Embryonic facial prominence (tissue), 1 donor: ENCODE measurements around the gene GAMT.
"Not testable (repeated sequence)": the region's sequence is repeated elsewhere in the genome, so short reads cannot be mapped to it uniquely, and the experiment has no call there.

Source experiments
- DNase-seq: peaks from one replicate; pipeline ENCODE4 v3.0.0-alpha.2; 2016; ENCODE audit errors: extremely low spot score

GAMT gene

DNA sequence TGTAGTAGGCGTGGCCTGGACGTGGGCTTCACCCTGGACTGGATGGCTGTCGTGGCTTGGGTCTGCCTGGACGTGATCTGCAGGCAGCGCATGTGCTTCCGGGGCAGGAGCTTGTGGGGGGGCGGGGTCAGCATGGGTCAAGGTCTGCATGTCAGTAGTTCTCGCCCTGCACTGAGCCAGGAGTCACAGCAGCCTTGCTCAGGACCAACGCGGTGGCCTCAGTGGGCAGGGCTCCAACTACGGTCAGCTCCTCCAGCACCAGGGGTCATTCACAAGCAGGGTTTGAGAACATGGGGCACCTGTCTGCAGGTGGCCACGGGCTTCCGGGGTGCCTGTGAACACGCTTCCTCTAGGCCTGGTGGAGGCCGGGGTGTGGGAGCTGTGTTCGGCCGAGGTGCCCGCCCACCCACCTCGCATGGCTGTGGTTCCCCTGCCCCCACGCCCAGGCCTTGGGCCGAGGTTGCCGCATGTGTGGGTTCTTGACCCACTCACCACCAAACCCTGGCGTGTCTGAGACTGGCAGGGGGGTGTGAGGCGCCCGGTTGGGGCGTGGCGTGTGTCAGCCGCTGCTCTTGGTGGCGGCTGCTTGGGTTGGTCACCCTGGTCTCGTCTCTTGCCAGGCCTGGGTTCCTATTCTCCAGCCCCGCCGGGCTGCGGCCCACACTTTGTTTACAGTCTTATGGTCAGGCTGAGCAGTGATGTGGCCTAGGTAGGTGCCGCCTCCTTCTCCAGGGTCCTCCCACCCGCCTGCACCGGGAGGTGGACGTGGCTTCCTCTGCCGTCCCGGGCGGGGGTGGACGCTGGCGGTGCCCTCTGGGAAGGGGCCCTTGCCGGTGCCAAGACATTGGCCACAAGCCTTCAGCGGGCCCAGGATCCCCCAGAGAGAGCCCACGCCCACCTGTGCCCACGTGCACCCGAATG lies 32.0 kb upstream of the GAMT start:
- no peak for DNase-seq

DNA sequence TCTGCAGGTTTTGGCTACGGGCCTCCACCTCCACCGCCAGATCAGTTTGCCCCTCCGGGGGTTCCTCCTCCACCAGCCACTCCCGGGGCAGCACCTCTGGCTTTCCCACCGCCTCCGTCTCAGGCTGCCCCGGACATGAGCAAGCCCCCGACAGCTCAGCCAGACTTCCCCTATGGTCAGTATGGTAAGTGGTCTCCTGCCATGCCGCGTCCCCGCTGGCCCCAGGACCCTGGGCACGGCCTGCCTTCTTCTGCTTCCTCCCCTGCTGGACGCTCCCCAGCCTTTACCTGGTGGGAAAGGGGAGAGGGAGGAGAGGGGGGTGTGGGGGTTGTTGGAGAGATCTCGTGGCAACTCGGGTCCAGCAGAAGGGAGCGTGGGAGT lies 31.2 kb upstream of the GAMT start:
- no peak for DNase-seq

DNA sequence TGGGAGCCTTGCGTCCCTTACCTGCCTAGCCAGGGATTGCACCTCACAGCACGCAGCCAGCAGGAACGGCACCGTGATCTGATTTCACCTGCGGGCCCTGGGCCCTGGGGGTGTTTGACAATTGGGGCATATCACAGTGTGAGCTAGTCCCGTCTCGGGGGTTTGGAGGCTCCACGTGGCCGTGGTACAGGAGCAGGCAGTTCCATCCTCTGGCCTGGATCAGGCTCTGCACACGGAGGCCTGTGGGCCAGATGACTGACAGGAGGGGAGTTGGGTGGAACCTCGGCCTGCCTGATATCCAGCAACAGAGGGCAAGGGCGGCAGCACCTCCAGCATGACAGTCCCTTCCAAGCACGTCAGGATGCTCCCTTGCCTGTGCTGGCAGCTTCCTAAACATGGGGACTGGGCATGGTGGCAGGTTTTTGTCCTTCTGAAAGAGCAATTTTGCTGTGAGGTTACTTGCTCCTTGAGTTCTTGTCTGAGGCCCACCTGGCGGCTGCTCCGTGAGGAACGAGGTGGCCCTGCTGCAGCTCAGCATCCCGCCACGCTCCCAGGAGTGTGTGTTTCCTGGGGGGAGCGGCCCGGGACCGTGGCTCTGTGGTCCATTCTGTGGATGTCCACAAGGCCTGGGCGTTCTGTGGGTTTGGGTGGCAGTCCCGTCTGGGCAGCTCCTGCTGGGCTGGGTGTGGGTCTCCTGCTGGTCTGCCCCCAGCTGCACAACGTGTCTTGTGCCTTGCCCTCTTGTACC lies 30.6 kb upstream of the GAMT start:
- no peak for DNase-seq

DNA sequence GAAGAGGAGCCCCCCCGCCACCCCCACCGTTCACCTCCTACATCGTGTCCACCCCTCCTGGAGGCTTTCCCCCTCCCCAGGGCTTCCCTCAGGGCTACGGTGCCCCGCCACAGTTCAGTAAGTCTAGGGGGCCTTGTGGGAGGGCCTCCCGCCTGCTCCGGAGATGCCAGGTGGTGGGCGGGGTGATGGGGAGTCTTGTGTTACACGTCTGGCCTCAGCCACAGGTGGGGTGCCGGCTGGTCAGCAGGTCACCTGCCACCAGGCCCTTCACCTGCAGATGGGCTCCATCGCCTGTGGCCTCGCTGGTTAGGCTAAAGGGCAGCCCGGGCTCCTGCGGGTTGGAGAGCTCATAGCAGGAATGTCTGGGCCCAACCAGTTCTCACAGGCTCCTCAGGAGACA lies 28.9 kb upstream of the GAMT start:
- no peak for DNase-seq

DNA sequence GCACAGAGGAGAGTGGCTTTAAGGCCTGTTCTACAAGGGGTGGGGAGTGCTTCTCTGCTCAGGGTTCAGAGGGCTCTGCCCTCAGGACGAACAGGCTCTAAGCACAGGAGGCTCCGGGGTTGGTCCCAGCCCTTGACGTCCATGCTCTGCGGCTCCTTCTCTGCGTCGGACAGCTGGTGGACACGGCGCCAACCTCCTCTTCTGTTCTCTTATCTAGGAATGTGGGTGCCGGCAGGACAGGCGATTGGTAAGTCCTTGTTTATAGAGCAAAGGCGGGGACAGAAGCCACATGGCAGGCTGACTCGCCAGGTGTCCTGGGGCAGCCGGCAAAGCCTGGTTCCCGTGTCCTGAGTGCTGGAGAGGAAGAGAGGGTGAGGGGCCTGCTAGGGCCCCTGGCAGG lies 28.4 kb upstream of the GAMT start:
- no peak for DNase-seq

DNA sequence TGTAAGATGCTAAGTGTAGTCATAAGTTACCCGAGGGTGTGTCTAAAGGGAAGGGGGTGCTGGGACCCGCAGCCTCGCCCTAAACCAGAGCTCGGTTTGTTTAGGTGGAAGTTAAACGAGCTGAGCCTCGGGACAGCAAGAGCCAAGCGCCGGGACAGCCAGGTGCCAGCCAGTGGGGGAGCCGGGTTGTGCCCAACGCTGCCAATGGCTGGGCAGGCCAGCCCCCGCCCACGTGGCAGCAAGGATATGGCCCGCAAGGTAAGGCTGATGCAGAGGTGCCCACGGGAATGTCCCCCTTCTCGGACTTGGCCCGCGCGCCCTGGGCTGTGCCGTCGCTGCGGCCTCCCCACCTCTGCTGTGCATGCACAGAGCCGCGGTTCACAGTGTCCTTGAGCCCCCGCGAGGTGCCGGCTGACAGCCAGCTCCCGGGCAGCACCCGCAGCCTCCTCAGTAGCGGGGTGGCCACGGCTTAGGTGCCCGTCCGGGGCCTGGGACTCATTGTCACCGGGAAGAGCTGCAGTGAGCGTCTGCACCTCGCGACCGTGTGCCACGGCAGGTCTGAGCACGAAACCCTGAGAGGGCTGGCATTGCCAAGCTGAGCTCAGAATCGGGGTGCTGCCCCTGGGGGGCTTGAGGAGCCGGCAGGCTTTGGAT lies 27.5 kb upstream of the GAMT start:
- DNase-seq = no peak

DNA sequence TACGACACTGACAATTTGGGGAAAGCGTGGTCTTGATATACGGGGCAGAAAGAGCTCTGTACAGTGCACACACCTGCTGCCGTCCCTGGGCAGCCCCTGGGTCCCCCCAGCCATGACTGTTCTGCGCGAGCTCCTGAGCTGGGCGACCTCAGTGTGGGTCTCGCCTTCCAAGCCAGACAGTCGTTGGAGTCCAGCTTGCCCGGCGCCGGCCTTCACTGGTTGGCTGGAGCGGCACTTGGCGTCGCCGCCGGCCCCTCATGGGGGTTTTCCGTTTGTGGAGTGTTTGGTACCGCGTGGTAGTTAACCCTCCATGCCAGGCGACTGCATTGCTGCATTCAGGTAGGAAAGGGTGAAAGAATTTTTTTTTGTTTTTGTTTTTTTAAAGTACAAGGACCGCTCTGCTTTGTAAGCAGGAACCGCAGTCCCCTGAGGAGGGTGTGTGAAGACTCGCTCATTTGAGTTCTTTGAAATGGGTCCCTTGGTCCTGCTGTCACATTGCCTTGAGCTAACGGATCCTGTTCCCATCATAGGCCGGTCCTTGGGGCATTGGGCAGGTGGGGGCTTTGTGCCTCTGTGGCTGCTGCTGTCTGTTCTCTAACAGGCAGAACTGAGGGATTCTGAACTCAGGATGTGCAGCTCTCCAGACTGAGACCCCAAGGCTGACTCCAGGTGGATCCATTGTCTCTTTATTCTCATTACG lies 26.0 kb upstream of the GAMT start:
- no peak for DNase-seq

DNA sequence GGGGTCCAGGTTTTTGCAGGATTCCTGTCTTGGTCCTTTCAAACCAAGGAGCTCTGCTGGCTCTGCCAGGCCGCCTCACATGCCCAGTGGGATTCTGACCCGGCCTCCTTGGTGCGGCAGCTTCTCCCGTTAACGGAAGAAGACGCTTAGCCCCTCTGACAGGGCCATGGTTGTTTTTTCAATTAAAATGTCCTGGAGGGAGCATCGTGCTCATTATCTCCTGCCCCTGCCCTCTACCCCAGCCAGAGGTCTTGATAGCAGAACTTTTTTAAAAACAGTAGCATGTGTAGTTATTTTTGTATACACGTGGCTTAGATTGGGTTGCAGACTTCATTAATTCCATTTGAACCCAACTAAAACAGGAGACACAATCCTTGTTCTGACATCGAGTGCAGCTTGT lies 25.4 kb upstream of the GAMT start:
- DNase-seq = no peak

DNA sequence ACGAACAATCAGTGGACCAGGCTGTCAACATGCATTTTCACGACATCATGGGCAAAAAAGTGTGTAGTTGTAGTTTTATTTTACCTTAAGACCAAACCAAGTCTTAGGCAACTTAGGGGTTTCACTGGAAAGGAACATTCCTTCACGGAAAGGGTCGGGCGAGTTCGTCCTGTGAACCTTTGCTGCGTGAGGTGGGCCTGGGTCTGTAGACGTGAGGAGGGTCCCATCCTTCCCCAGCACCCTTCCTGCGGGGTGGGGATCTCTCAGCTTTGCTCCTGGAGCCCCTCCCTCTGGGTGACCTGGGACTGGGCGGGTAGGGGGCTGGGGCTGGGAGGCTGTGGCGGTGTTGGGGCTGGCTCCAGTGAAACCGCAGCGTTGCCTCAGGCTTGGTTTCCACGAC lies 24.6 kb upstream of the GAMT start:
- no peak for DNase-seq

DNA sequence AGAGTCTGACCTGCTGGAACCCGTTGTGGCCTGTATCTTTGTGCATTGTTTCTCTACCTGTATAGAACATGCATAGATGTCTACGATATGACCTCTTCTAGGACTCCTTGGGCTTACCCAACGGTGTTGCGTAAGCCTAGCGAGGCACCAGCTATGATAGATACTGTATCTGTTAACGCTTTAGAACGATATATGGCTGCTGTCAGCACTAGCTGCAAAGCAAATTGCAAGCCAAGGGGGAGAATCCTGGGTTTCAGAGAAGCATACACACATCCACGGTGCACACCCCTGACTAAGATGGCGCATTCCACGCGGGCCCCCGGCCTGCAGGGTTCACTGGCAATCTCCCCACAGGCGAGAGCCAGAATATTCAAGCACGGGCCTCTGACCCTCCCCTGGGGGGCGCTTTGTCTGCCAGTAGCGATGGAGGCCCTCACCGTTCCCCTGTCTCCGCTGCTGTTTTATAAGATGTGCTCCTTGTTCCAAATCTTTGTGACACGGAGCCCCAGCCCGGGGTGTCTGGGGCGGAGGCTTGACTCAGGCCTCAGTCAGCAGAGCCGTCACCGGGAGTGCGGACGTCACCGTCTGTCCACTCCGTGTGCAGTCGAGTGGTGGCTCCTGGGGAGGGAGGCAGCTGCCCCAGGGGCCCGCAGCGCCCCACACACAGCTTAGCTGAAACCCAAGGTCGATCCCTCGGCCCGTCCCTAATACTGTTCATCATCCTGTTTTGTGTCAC lies 23.9 kb upstream of the GAMT start:
- no peak for DNase-seq

DNA sequence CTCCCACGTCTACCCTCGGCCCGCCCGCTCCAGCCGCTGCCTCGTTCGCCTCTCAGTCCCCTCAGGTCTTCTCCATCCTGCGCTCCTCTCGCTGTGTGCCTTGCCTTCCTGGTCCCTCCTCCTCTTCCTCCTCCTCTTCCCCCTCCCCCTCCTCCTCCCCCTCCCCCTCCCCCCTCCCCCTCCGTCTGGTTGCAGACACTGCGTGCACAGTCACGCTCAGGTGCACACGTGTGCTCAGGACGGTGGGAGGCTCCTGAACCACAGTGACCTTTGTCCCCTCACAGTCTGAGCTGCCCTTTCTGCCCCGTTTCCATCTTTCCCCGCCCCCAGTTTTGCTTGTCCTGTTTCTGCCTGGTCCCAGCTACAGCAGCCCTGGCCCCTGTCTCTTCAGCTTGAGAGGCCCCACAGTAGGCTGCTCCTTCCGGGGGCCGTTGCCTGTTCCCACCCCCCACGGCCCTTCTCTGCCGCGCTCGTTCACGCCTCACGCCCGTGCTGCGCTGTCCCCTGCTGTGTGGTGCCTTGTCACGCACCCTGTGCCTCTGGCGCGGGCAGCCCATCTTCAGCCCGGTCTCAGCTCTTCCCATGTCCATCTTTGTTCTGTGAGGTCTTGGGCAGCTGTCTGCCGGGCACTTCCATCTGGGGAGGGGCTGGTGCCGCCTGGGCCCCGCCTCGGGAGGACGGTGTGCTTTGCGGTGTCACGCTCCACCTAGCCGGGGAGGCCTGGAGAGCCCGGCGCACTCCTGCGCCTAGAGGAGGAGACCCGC lies 23.0 kb upstream of the GAMT start:
- DNase-seq = no peak

DNA sequence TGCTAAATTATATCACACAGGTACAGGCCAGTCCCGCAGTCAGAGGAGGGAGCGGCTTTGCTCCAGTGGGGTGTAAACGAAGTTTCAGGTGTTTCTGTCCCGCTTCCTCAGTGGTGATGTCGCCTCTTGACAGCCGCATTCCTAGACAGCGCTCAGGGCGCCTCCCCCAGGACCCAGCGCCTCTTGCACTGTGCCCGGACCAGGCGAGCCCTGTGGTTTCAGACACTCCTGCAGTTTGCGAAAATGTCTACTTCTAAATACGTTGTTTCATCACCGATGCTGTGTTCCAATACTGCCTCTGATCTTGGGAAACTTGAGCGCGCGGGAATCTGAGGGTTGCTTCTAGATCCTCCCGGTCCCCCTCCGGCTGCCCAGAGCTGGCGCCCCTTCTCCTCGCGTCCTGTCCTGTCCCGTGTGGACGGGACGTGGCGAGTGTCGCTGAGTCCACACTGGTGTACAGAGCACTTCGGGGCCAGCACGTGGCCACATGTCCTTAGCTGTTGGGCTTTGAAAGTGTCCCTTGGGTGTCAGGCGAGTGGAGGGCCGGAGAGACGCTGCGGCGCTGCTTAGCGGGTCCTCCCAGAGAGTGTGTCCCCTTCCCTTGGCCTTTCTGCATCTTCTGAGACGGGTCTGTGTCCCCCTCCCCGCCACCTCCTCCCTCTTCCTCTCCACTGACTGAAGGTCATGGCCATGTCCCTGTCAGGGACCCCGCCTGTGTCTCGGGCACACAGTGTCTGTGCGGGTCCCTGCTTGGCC lies 22.3 kb upstream of the GAMT start:
- DNase-seq = no peak

DNA sequence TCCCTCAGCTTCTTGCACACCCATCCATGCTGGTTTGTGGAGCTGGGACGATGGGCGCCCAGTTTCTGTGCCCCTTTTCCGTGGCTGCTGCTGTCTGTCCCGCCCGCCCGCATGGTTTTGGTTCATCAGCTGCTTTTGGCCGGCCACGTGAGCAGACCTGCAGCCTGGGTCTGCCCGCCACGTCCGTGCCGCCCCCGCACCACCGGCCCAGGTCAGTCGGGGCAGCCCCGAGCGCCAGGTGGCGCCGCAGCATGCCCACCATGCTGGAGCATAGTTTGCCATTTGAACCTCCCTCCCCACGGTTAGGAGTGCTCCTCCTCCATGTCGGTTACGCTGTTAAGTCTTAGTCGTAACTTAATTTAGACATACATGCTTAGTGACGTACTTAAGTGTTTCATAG lies 21.6 kb upstream of the GAMT start:
- DNase-seq = no peak

DNA sequence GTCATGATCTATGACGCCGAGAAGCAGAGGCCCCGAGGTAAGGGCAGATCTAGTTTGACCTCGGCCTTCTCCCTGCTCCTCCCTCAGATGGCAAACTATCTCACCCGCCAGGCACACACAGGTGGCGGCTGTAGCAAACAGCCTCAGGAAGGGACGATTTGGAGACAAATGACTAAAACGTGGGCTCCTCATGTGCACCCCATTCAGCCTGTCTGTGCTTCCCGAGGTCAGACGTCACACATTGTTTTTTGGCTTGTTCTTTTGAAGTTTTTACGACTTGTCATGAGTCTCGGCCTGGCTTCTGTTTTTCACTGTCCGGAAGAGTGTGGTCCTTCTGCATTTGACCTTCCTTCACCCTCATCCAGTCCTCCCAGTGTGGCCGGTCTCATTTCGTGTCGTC lies 21.0 kb upstream of the GAMT start:
- no peak for DNase-seq

DNA sequence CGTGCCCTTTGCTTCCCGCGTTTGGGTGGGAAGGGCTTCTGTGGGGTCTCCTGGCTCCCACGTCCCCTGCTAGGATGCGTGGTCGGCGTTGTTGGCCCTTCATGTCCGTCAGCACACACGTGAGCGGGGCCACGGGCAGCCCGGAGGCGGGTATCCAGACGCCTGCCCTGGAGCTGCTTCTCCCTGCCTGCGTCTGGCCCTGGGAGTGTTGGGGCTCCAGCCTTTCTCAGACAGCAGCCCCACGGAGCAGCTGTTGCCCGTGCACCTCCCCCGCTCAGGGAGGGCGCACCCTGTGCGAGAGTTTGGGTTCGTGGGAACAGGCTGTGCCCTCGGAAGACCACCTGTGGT lies 20.6 kb upstream of the GAMT start:
- DNase-seq = no peak

DNA sequence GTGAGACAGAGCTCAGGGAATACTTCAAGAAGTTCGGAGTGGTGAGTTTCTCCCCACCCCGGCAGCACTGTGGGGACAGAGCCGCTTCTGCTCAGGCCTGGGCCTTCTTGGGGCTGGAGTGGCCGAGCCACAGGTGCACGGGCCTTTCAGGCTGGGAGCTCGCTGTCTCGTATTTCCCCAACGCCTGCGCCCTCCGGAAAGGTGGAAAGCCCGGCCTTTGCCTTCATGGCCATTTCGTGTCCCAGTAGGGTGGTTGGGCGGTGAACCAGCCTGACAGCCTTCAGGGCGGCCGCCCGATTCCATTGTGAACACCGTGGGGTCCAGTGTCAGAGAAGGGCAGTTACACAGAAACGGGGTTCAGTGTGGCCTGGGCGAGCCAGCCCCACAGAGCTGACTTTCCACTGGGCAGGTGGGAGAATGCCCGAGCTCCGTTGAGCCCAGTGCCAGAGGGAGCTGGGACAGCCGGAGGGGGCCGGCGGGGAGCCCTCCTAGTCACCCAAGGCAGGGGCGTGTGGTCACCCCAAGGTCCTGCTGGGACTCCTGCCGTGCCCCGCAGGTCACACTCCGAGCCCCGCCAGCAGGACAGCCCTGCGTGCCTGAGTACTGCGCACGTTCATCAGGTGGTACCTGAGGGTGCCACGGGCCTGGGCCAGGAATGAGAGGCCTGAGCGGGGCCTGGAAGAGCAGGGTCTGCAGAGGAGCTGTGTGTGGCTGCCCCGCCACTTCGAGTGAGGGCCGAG lies 20.0 kb upstream of the GAMT start:
- no peak for DNase-seq

DNA sequence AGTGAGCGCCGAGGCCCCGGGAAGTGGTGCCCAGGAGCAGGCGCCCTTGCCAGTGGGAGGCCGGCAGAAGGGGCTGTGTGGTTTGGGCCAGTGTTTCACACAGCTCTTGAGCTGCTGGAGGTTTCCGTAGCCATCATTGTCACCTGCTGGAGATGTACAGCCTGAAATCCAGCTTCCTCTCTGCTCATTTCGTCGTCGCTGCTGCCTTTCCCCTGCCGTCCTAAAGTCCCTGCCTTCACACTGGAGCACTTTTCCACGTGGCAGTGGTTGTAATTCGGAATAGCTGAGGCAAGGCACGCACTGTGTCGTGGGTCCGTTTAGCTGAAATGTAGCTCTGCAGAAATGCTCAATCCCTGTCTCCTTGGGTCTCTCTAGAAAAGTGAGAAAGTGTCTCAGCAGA lies 19.2 kb upstream of the GAMT start:
- no peak for DNase-seq

DNA sequence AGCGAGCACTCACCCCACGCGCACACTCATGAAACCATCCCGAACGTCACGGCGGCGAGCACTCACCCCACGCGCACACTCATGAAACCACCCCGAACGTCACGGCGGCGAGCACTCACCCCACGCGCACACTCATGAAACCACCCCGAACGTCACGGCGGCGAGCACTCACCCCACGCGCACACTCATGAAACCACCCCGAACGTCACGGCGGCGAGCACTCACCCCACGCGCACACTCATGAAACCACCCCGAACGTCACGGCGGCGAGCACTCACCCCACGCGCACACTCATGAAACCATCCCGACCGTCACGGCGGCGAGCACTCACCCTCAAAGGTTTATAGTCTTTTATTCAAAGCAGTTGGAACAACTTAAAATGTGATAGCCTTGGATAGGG lies 18.7 kb upstream of the GAMT start:
- DNase-seq = not testable (repeated sequence)
